GM23338 (cell line): ENCODE data around the gene FAM227A. TPM values are rescaled to one million over a fixed set of nuclear protein-coding genes. Genes with fewer than 3 reads are reported as not detected.

Experiments
- ATAC-seq: fragments of 200-7000 bp; cut with Tn5 transposase; 3 replicates; pipeline ENCODE4 v1.9.1; 2020
- DNase-seq: peaks from one replicate; pipeline ENCODE4 v3.0.0-alpha.2; 2015; ENCODE audit warnings: low spot score
- H2AFZ ChIP-seq: fragments of 200-600 bp; sonication (generic); 2 replicates; pipeline ENCODE4 v1.8.0; 2016; ENCODE audit warnings: antibody characterized with exemption, mild to moderate bottlenecking, moderate library complexity
- H3F3A ChIP-seq: fragments of 200-600 bp; sonication (generic); replicated peaks from 2 replicates; pipeline ENCODE4 v1.8.0; 2017; ENCODE audit warnings: antibody characterized with exemption, mixed run types, low read depth
- H3K27ac ChIP-seq: fragments of 200-600 bp; sonication (generic); 2 replicates; pipeline ENCODE4 v1.6.1; 2016; ENCODE audit warnings: low read depth
- H3K27me3 ChIP-seq: fragments of 200-600 bp; sonication (generic); 2 replicates; pipeline ENCODE4 v1.8.0; 2016; ENCODE audit warnings: mild to moderate bottlenecking, mixed run types, moderate library complexity; ENCODE audit not compliant: insufficient read depth
- H3K36me3 ChIP-seq: fragments of 200-600 bp; sonication (generic); 2 replicates; pipeline ENCODE4 v1.8.0; 2016; ENCODE audit warnings: mild to moderate bottlenecking; ENCODE audit not compliant: insufficient read depth
- H3K4me1 ChIP-seq: fragments of 200-600 bp; sonication (generic); 2 replicates; pipeline ENCODE4 v1.8.0; 2016; ENCODE audit warnings: mild to moderate bottlenecking, moderate library complexity; ENCODE audit not compliant: insufficient read depth
- H3K4me2 ChIP-seq: fragments of 200-600 bp; sonication (generic); 2 replicates; pipeline ENCODE4 v1.7.1; 2017; ENCODE audit warnings: mixed run types
- H3K4me3 ChIP-seq: fragments of 200-600 bp; sonication (generic); 2 replicates; pipeline ENCODE4 v1.6.1; 2016; ENCODE audit warnings: mixed run types
- H3K79me2 ChIP-seq: fragments of 200-600 bp; sonication (generic); replicated peaks from 2 replicates; pipeline ENCODE4 v1.8.0; 2017; ENCODE audit warnings: mild to moderate bottlenecking; ENCODE audit not compliant: insufficient read depth
- H3K9me2 ChIP-seq: fragments of 200-600 bp; sonication (generic); 2 replicates; pipeline ENCODE4 v1.8.0; 2017; ENCODE audit not compliant: insufficient read depth
- H4K20me1 ChIP-seq: fragments of 200-600 bp; sonication (generic); replicated peaks from 2 replicates; pipeline ENCODE4 v1.8.0; 2017; ENCODE audit warnings: mild to moderate bottlenecking; ENCODE audit not compliant: insufficient read depth
- H3K27ac Mint-ChIP-seq: 2 replicates; pipeline ENCODE4 v1.8.0; 2020; ENCODE audit warnings: inconsistent platforms, mild to moderate bottlenecking, moderate library complexity, mixed read lengths
- H3K27me3 Mint-ChIP-seq: 3 replicates; pipeline ENCODE4 v1.8.0; 2022; ENCODE audit warnings: low read depth, mild to moderate bottlenecking, moderate library complexity, mixed read lengths, inconsistent platforms; ENCODE audit not compliant: insufficient read depth, poor library complexity
- H3K36me3 Mint-ChIP-seq: 3 replicates; pipeline ENCODE4 v1.8.0; 2021; ENCODE audit warnings: low read depth, mild to moderate bottlenecking, inconsistent platforms, moderate library complexity, mixed read lengths
- H3K4me1 Mint-ChIP-seq: 3 replicates; pipeline ENCODE4 v1.8.0; 2020; ENCODE audit warnings: mild to moderate bottlenecking, inconsistent platforms, mixed read lengths
- H3K4me3 Mint-ChIP-seq: 3 replicates; pipeline ENCODE4 v1.8.0; 2021; ENCODE audit warnings: moderate library complexity, mild to moderate bottlenecking, inconsistent platforms, mixed read lengths
- H3K9me3 Mint-ChIP-seq: 3 replicates; pipeline ENCODE4 v1.8.0; 2020; ENCODE audit warnings: moderate library complexity, mild to moderate bottlenecking, inconsistent platforms, mixed read lengths
- CREB1 ChIP-seq: fragments of 250-450 bp; sonication (Bioruptor Pico); IDR thresholded peaks from 2 replicates; pipeline ENCODE4 v1.5.0; 2020; ENCODE audit warnings: low read depth, mild to moderate bottlenecking, moderate library complexity
- CTCF ChIP-seq, 2 experiments: fragments of 200-600 bp in 1 of 2; sonication (generic) in 1 of 2; conservative IDR thresholded peaks; 2 replicates each; pipeline versions ENCODE4 v1.5.1 to v1.6.1; 2016 to 2017; ENCODE audit warnings: antibody characterized with exemption in 2 of 2, low read depth in 2 of 2, mild to moderate bottlenecking in 2 of 2, moderate library complexity in 1 of 2
- ETS1 ChIP-seq: IDR thresholded peaks from 2 replicates; pipeline ENCODE4 v1.6.1; 2016; ENCODE audit warnings: antibody characterized with exemption
- EZH2phosphoT487 ChIP-seq: fragments of 200-600 bp; sonication (generic); IDR thresholded peaks from one replicate; pipeline ENCODE4 v1.8.1; 2018; ENCODE audit warnings: antibody characterized with exemption; ENCODE audit not compliant: unreplicated experiment
- JUNB ChIP-seq: IDR thresholded peaks from one replicate; pipeline ENCODE4 v1.6.1; 2016; ENCODE audit warnings: antibody characterized with exemption; ENCODE audit not compliant: unreplicated experiment
- NANOG ChIP-seq: IDR thresholded peaks from 2 replicates; pipeline ENCODE4 v1.6.1; 2016; ENCODE audit warnings: antibody characterized with exemption, borderline replicate concordance
- POLR2AphosphoS5 ChIP-seq: IDR thresholded peaks from 2 replicates; pipeline ENCODE4 v1.6.1; 2016; ENCODE audit warnings: antibody characterized with exemption, low read depth
- REST ChIP-seq: IDR thresholded peaks from one replicate; pipeline ENCODE4 v1.6.1; 2018; ENCODE audit warnings: antibody characterized with exemption; ENCODE audit not compliant: unreplicated experiment
- STAT1 ChIP-seq: IDR thresholded peaks from one replicate; pipeline ENCODE4 v1.6.1; 2016; ENCODE audit warnings: antibody characterized with exemption; ENCODE audit not compliant: unreplicated experiment
- ZNF114 ChIP-seq: fragments of 250-450 bp; sonication (Bioruptor Pico); IDR thresholded peaks from 2 replicates; pipeline ENCODE4 v1.5.0; 2020; ENCODE audit warnings: mild to moderate bottlenecking, moderate library complexity
- ZNF331 ChIP-seq: fragments of 250-450 bp; sonication (Bioruptor Pico); IDR thresholded peaks from 2 replicates; pipeline ENCODE4 v1.5.0; 2020; ENCODE audit warnings: low read depth, mild to moderate bottlenecking, moderate library complexity
- ZNF462 ChIP-seq: fragments of 250-450 bp; sonication (Bioruptor Pico); IDR thresholded peaks from 2 replicates; pipeline ENCODE4 v1.5.0; 2020; ENCODE audit warnings: mild to moderate bottlenecking, moderate library complexity
- polyA plus RNA-seq: library from polyadenylated mRNA; unstranded; fragments of >200 nt; fragmentation: Nextera tagmentation; extraction: Ambion mirVana; gene quantifications from 2 replicates; pipeline ENCODE4 v1.2.1, GENCODE V29; 2016
- total RNA-seq: library from RNA; depleted of rRNA; stranded (reverse); fragments of >200 nt; shearing (Covaris generic); gene quantifications from 2 replicates; pipeline ENCODE4 v1.2.3, GENCODE V29; 2014

FAM227A gene
- total and polyA plus RNA-seq, 2 experiments from 2014 or later = 5.8 to 11.0 TPM

- no peaks in the 10 kb centered on the region for H3F3A ChIP-seq
- Mint-ChIP-seq H3K36me3 (peaks cover 7% of the 10 kb centered on the region), H3K4me3 (no peak overlapping the region), H3K9me3 (no peaks in the 10 kb centered on the region), H3K4me1 (no peaks in the 10 kb centered on the region), H3K27me3 (peaks cover 13% of the 10 kb centered on the region), H3K27ac (no peak overlapping the region)
- H3K4me1 ChIP-seq = no peaks in the 10 kb centered on the region
- no peak overlapping the region for H3K4me3 ChIP-seq
- H4K20me1 ChIP-seq = no peaks in the 10 kb centered on the region
- no peak for TF ChIP-seq EZH2phosphoT487
- TF ChIP-seq JUNB = no peak
- no peak for TF ChIP-seq CREB1 (CRISPR knock-in tag)
- TF ChIP-seq STAT1 = no peak
- TF ChIP-seq ZNF114 (CRISPR knock-in tag) = no peak
- no peak for TF ChIP-seq REST
- no peak for TF ChIP-seq NANOG
- no peak for TF ChIP-seq ZNF331 (CRISPR knock-in tag)
- no peak for TF ChIP-seq CTCF (conservative IDR thresholded peaks at IDR 0.05; ENCODE audit: low read depth in 2 of 2)
- TF ChIP-seq POLR2AphosphoS5 = no peak
- no peak for TF ChIP-seq ETS1
- no peak overlapping the region for H3K27ac ChIP-seq
- H2AFZ ChIP-seq = no peak overlapping the region
- no peaks in the 10 kb centered on the region for H3K9me2 ChIP-seq
- no peaks in the 10 kb centered on the region for H3K27me3 ChIP-seq
- no peaks in the 10 kb centered on the region for H3K79me2 ChIP-seq
- ATAC-seq (no peak), DNase-seq (no peak)
- no peaks in the 10 kb centered on the region; the same call in 1 of the 2 replicates for H3K36me3 ChIP-seq
- no peak overlapping the region for H3K4me2 ChIP-seq
Measured at GRCh38 chr22:38632528-38632927, 23.7 kb downstream of the FAM227A start.

- no peak for ATAC-seq
- Histone ChIP-seq H3K4me3 (no peak overlapping the region), H3K4me2 (no peak overlapping the region), H3K36me3 (no peaks in the 10 kb centered on the region), H2AFZ (no peak overlapping the region), H3K9me2 (no peaks in the 10 kb centered on the region), H3K27ac (no peak overlapping the region), H3K79me2 (no peaks in the 10 kb centered on the region), H3K4me1 (no peaks in the 10 kb centered on the region), H3K27me3 (no peaks in the 10 kb centered on the region), H4K20me1 (no peaks in the 10 kb centered on the region), H3F3A (no peaks in the 10 kb centered on the region)
- Mint-ChIP-seq H3K27ac (no peak overlapping the region), H3K4me1 (no peaks in the 10 kb centered on the region), H3K4me3 (no peak overlapping the region), H3K9me3 (no peaks in the 10 kb centered on the region), H3K27me3 (peaks cover 13% of the 10 kb centered on the region), H3K36me3 (peaks cover 5% of the 10 kb centered on the region)
- no peak for DNase-seq
- TF ChIP-seq ZNF462 (CRISPR knock-in tag) = no peak
Measured at GRCh38 chr22:38631724-38632123, 24.5 kb downstream of the FAM227A start.
